Liver (tissue), 9 donors: ENCODE data around the gene ADM2. TPM values are rescaled to one million over a fixed set of nuclear protein-coding genes. Genes with fewer than 3 reads are reported as not detected.
A peak's percentile ranks its signal among the peaks of the same experiment; 100 is the strongest.

Experiments
- DNase-seq: peaks from one replicate; pipeline ENCODE4 v3.0.0-alpha.2; 2017; ENCODE audit warnings: low spot score
- H3K27ac ChIP-seq, 2 donors: one replicate each; pipeline ENCODE4 v1.7.0; 2013; ENCODE audit warnings: inconsistent platforms in 2 of 2, low read length in 2 of 2, control low read depth in 1 of 2, low read depth in 1 of 2, mild to moderate bottlenecking in 1 of 2
- H3K27me3 ChIP-seq, 4 donors: one replicate each; pipeline versions ENCODE4 v1.6.1 to v1.7.0; 2013; ENCODE audit warnings: low read length in 3 of 4, inconsistent platforms in 1 of 4, mild to moderate bottlenecking in 1 of 4, moderate library complexity in 1 of 4; ENCODE audit not compliant: control insufficient read depth in 4 of 4, insufficient read depth in 4 of 4
- H3K36me3 ChIP-seq, 4 donors: one replicate each; pipeline versions ENCODE4 v1.6.1 to v1.7.0; 2013; ENCODE audit warnings: low read length in 3 of 4, mild to moderate bottlenecking in 3 of 4, low read depth in 1 of 4, moderate library complexity in 1 of 4; ENCODE audit not compliant: control insufficient read depth in 4 of 4, insufficient read depth in 3 of 4
- H3K4me1 ChIP-seq, 4 donors: one replicate each; pipeline versions ENCODE4 v1.6.1 to v1.7.0; 2013; ENCODE audit warnings: low read length in 3 of 4, mild to moderate bottlenecking in 3 of 4, moderate library complexity in 1 of 4; ENCODE audit not compliant: control insufficient read depth in 4 of 4, insufficient read depth in 4 of 4
- H3K4me3 ChIP-seq, 3 donors: one replicate each; pipeline versions ENCODE4 v1.6.1 to v1.7.0; 2013; ENCODE audit warnings: low read length in 3 of 3, control low read depth in 1 of 3, low read depth in 1 of 3, mild to moderate bottlenecking in 1 of 3
- H3K9ac ChIP-seq, 2 donors: one replicate each; pipeline ENCODE4 v1.7.0; 2013; ENCODE audit warnings: low read length in 2 of 2, mild to moderate bottlenecking in 2 of 2, moderate library complexity in 2 of 2, control low read depth in 1 of 2, low read depth in 1 of 2
- H3K9me3 ChIP-seq, 4 donors: one replicate each; pipeline versions ENCODE4 v1.6.1 to v1.7.0; 2013; ENCODE audit warnings: low read length in 3 of 4; ENCODE audit not compliant: control insufficient read depth in 4 of 4
- CTCF ChIP-seq: fragments of 150-350 bp; IDR thresholded peaks from 2 replicates; pipeline ENCODE4 v1.5.1; 2017; ENCODE audit warnings: improper control_type of control experiment, low read depth, low read length; ENCODE audit not compliant: missing input control
- EGR1 ChIP-seq, 2 donors: IDR thresholded peaks; 2 replicates each; pipeline ENCODE4 v1.6.1; 2016 to 2018; ENCODE audit warnings: antibody characterized with exemption in 2 of 2, low read depth in 2 of 2
- GABPA ChIP-seq, 2 donors: IDR thresholded peaks in 1 of 2; conservative IDR thresholded peaks in 1 of 2; 2 replicates each; pipeline ENCODE4 v1.6.1; 2016; ENCODE audit warnings: antibody characterized with exemption in 2 of 2, mild to moderate bottlenecking in 1 of 2, moderate library complexity in 1 of 2
- HNF4A ChIP-seq, 2 donors: conservative IDR thresholded peaks; 2 replicates each; pipeline ENCODE4 v1.6.1; 2016; ENCODE audit warnings: antibody characterized with exemption in 2 of 2, mild to moderate bottlenecking in 2 of 2
- HNF4G ChIP-seq: IDR thresholded peaks from 2 replicates; pipeline ENCODE4 v1.6.1; 2016; ENCODE audit warnings: antibody characterized with exemption
- JUND ChIP-seq, 2 donors: IDR thresholded peaks; 2 replicates each; pipeline ENCODE4 v1.6.1; 2016; ENCODE audit warnings: antibody characterized with exemption in 2 of 2
- MAX ChIP-seq: IDR thresholded peaks from 2 replicates; pipeline ENCODE4 v1.6.1; 2016; ENCODE audit warnings: antibody characterized with exemption
- NR2F2 ChIP-seq: IDR thresholded peaks from 2 replicates; pipeline ENCODE4 v1.6.1; 2016; ENCODE audit warnings: antibody characterized with exemption
- RAD21 ChIP-seq, 2 donors: IDR thresholded peaks; 2 replicates each; pipeline ENCODE4 v1.6.1; 2016; ENCODE audit warnings: antibody characterized with exemption in 2 of 2, mild to moderate bottlenecking in 2 of 2
- REST ChIP-seq: IDR thresholded peaks from 2 replicates; pipeline ENCODE4 v1.6.1; 2016; ENCODE audit warnings: antibody characterized with exemption, mild to moderate bottlenecking
- RXRA ChIP-seq, 2 donors: IDR thresholded peaks; 2 replicates each; pipeline ENCODE4 v1.6.1; 2017 to 2018; ENCODE audit warnings: antibody characterized with exemption in 2 of 2, mild to moderate bottlenecking in 1 of 2
- SP1 ChIP-seq: IDR thresholded peaks from 2 replicates; pipeline ENCODE4 v1.6.1; 2018; ENCODE audit warnings: antibody characterized with exemption, mild to moderate bottlenecking
- YY1 ChIP-seq: IDR thresholded peaks from 2 replicates; pipeline ENCODE4 v1.6.1; 2016; ENCODE audit warnings: antibody characterized with exemption, mild to moderate bottlenecking
- WGBS: extraction: QIAGEN DNeasy Blood & Tissue Kit; methylation state at CpG from one replicate; pipeline ENCODE4 v1.1.7; 2013; 5-methylcytosine and 5-hydroxymethylcytosine counted together
- polyA plus RNA-seq, 2 donors: library from polyadenylated mRNA; stranded (reverse) in 1 of 2; unstranded in 1 of 2; fragments of 200-250 nt in 1 of 2; fragments of >200 nt in 1 of 2; fragmentation: Nextera tagmentation in 1 of 2; extraction: Ambion mirVana in 1 of 2; gene quantifications; one replicate each; pipeline versions ENCODE4 v1.2.1 to v1.2.3, GENCODE V29; 2013 to 2015
- total RNA-seq, 2 donors: library from RNA; depleted of rRNA; stranded (reverse); fragments of >200 nt; gene quantifications; one replicate each; pipeline ENCODE4 v1.2.3, GENCODE V29; 2014
- TF ChIP-seq, protein P1 (sequence below): IDR thresholded peaks from 2 replicates; pipeline ENCODE4 v1.6.1; 2016; ENCODE audit warnings: antibody characterized with exemption
- donor health status: healthy.
- donor health status: healthy.
- donor health status: healthy.
- donor health status: healthy.
- donor health status: healthy.

Gene ADM2
- total and polyA plus RNA-seq, 4 donors = 0.79 to 2.8 (median 1.3) TPM

DNA sequence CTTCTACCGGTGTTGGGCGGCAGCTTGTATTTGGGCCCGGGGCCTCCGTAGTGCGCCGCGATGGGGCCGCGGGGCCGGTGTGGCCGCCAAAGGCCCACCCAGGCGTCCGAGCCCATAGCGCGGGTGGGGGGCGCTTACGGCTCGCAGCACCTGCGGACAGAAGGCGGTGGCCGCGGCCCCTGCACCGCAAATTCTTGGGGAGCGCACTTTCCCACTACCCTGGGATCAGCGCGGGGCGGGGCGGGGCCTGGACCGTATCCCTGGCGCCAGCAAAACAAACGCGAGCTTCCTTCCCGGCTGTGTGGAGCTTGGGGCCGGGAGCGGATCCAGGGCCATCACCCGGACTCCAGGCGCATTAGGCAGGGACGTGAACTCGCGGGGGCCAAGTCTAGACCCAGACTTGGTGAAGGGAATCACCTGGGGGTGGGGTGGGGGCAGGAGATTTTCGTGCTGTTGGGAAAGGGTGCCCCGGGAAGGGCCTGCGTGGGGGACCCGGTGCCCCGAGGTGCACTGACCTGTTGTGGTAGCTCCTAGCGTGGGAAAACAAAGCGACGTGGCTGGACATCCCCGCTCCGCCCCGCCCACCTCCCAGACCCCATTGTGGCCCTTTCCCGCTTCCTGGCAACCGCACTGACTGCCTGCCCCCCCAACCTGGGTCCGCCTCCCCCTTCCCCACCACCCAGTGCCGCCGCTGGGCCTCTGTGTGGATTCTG lies 50.8 kb downstream of the ADM2 start:
- Histone ChIP-seq H3K27me3 (no peaks in the 10 kb centered on the region), H3K4me3 (peak overlapping the region; percentile 49 to 93 (median 62)), H3K36me3 (no peaks in the 10 kb centered on the region), H3K9ac (peak overlapping the region in 1 of 2 donors; percentile 71), H3K4me1 (peaks cover 3 to 33% (median 16%) of the 10 kb centered on the region in 4 donors), H3K27ac (peak overlapping the region; percentile 92 to 98), H3K9me3 (no peaks in the 10 kb centered on the region)
- peak; percentile 61 for DNase-seq
- TF ChIP-seq YY1 = peak; percentile 52
- TF ChIP-seq, protein P1, sequence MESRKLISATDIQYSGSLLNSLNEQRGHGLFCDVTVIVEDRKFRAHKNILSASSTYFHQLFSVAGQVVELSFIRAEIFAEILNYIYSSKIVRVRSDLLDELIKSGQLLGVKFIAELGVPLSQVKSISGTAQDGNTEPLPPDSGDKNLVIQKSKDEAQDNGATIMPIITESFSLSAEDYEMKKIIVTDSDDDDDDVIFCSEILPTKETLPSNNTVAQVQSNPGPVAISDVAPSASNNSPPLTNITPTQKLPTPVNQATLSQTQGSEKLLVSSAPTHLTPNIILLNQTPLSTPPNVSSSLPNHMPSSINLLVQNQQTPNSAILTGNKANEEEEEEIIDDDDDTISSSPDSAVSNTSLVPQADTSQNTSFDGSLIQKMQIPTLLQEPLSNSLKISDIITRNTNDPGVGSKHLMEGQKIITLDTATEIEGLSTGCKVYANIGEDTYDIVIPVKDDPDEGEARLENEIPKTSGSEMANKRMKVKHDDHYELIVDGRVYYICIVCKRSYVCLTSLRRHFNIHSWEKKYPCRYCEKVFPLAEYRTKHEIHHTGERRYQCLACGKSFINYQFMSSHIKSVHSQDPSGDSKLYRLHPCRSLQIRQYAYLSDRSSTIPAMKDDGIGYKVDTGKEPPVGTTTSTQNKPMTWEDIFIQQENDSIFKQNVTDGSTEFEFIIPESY = no peak
- peak in 1 of 2 donors; percentile 40 for TF ChIP-seq RAD21 (IDR thresholded peaks at IDR 0.05)
- TF ChIP-seq HNF4A (conservative IDR thresholded peaks at IDR 0.05) = peak; percentile 9 to 44
- peak; percentile 53 for TF ChIP-seq REST
- peak; percentile 45 for TF ChIP-seq SP1
- TF ChIP-seq CTCF = no peak
- TF ChIP-seq RXRA (IDR thresholded peaks at IDR 0.05) = peak; percentile 69 to 81
- WGBS = 2% methylated on average over 56 of the region's 56 CpGs

DNA sequence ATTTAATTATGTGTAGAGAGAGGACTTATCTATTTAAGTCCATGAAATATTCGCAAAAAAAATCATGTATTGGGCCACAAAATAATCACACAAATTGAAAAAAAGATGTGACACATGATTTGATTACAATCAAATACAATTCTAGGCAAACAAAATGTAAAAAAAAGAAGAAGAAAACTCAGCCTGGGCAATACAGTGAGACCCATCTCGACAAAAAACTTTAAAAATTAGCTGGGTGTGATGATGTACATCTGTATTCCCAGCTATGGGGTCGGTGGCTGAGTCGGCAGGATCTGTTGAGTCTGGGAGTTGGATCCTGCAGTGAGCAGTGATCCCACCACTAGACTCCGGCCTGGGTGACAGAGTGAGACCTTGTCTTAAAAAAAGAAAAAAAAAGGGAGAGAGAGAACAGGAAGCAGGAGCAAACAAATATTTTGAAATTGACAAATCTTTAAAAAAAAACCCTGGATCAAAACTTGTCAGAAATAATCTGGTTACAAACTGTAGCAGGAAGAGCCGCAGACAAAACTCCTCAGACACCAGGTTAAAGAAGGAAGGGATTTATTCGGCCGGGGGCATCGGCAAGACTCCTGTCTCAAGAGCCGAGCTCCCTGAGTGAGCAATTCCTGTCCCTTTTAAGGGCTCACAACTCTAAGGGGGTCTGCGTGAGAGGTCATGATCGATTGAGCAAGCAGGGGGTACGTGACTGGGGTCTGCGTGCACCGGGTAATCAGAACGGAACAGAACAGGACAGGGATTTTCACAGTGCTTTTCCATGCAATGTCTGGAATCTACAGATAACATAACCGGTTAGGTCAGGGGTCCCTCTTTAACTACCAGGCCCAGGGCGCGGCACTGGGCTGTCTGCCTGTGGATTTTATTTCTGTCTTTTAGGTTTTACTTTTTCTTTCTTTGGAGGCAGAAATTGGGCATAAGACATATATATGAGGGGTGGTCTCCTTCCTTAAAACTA lies 51.8 kb downstream of the ADM2 start:
- 77% methylated on average over 19 of the region's 19 CpGs for WGBS
- H3K9ac ChIP-seq = no peak overlapping the region
- no peaks in the 10 kb centered on the region for H3K27me3 ChIP-seq
- H3K27ac ChIP-seq = peak overlapping the region; percentile 92 to 98
- no peak for DNase-seq
- no peaks in the 10 kb centered on the region for H3K9me3 ChIP-seq
- no peaks in the 10 kb centered on the region for H3K36me3 ChIP-seq
- peaks cover 0 to 24% (median 14%) of the 10 kb centered on the region in 4 donors for H3K4me1 ChIP-seq
- H3K4me3 ChIP-seq = peak overlapping the region in 1 of 3 donors; percentile 93
- TF ChIP-seq HNF4G (no peak), GABPA (IDR thresholded peaks at IDR 0.05 in 1 of 2, conservative IDR thresholded peaks at IDR 0.05 in 1 of 2) (no peak), SP1 (no peak), MAX (no peak), NR2F2 (no peak), REST (no peak), EGR1 (IDR thresholded peaks at IDR 0.05; ENCODE audit: low read depth in 2 of 2) (no peak), JUND (IDR thresholded peaks at IDR 0.05) (no peak)
- TF ChIP-seq, protein P1 = no peak
